GM10248 (cell line): ENCODE results near the gene GDE1.

Experiments used
- CTCF ChIA-PET: fragments of 300-600 bp; sonication (Branson Sonifier 250); formaldehyde crosslinking; extraction: SDS; loops from one replicate; lab custom pipeline; 2021; ENCODE audit warnings: antibody characterized with exemption; lab: Yijun Ruan, JAX
- POLR2A ChIA-PET: fragments of 350-650 bp; sonication (Branson Sonifier 250); formaldehyde crosslinking; extraction: SDS; loops from one replicate; lab custom pipeline; 2020; ENCODE audit warnings: antibody characterized with exemption; lab: Yijun Ruan, JAX
- DNase-seq: peaks from one replicate; pipeline ENCODE4 v3.0.0; 2012; ENCODE audit errors: extremely low spot score
- TF ChIP-seq, protein P1 (sequence below): IDR thresholded peaks from 2 replicates; pipeline ENCODE4 v1.5.1; 2012; ENCODE audit warnings: mild to moderate bottlenecking, low read depth; ENCODE audit errors: extremely low read depth, missing control alignments, control extremely low read depth

The GDE1 gene

DNA sequence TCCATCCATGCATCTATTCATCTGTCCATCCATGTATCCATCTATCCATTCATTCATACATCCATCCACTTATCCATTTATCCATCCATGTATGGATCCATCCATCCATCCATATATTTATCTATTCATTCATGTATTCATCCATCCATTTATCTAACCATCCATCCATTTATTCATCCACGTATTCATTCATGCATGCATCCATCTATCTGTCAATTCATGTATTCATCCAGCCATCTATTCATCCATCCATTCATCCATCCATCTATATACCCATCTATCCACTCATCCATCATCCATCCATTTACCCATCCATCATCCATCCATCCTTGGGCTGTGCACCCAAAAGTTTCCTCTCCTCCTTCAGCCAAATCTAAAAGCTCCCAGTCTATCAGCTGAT, 43.4 kb downstream of the GDE1 start:
- no peak for DNase-seq
- TF ChIP-seq, protein P1, sequence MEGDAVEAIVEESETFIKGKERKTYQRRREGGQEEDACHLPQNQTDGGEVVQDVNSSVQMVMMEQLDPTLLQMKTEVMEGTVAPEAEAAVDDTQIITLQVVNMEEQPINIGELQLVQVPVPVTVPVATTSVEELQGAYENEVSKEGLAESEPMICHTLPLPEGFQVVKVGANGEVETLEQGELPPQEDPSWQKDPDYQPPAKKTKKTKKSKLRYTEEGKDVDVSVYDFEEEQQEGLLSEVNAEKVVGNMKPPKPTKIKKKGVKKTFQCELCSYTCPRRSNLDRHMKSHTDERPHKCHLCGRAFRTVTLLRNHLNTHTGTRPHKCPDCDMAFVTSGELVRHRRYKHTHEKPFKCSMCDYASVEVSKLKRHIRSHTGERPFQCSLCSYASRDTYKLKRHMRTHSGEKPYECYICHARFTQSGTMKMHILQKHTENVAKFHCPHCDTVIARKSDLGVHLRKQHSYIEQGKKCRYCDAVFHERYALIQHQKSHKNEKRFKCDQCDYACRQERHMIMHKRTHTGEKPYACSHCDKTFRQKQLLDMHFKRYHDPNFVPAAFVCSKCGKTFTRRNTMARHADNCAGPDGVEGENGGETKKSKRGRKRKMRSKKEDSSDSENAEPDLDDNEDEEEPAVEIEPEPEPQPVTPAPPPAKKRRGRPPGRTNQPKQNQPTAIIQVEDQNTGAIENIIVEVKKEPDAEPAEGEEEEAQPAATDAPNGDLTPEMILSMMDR: no peak
- POLR2A ChIA-PET: no interaction called here
- CTCF ChIA-PET: interaction anchor here (1.2 to 2.9 kb wide), 2 partner anchors 24 to 89 kb away, joined by 3 to 11 read pairs; no protein-coding TSS in a partner anchor

- TF ChIP-seq, protein P1: no peak
- POLR2A ChIA-PET: no interaction called here
- CTCF ChIA-PET: no interaction called here
- DNase-seq: no peak
These were observed 47.3 kb downstream of the GDE1 start for GRCh38 chr16:19474617-19475016.

DNA sequence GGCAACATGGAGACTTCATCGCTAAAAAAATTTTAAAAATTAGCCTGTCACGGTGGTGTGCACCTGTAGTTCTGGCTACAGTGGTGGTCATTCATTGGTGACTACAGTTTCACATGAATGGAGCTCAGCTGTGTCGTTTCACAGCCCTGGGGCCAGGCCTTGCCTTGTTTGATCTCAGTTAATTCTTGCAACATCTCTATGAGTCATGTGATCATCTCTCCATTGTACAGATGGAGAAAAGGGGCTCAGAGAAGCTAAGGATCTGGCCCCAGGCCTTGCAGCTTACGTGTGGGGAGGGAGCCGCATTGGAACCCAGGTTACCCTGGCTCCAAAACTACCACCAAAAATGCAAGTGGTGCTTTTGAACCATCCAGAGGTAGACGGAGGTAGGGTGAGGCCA, 49.4 kb downstream of the GDE1 start:
- POLR2A ChIA-PET: no interaction called here
- CTCF ChIA-PET: interaction anchor here (2.0 kb wide), 1 partner anchor 30 kb away, joined by 4 read pairs; no protein-coding TSS in a partner anchor
- DNase-seq: no peak
- TF ChIP-seq, protein P1: no peak

DNA sequence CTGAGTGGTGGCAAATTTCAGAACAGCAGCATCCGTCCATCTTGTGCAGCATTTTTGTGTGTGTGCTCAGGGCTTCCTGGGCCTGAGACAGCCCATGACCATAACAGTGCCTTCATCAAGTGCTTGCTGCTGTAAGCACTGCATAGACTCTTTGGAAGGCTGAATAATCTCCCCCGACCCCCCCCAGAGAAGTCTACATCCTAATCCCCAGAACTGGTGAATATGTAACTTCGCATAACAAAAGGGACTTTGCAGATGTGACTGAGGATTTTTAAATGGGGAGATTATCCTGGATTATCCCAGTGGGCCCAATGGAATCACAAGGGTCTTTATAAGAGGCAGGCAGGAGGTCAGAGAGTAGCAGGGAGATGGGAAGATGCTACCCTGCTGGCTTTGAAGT, 53.6 kb downstream of the GDE1 start:
- POLR2A ChIA-PET: no interaction called here
- no peak for DNase-seq

DNA sequence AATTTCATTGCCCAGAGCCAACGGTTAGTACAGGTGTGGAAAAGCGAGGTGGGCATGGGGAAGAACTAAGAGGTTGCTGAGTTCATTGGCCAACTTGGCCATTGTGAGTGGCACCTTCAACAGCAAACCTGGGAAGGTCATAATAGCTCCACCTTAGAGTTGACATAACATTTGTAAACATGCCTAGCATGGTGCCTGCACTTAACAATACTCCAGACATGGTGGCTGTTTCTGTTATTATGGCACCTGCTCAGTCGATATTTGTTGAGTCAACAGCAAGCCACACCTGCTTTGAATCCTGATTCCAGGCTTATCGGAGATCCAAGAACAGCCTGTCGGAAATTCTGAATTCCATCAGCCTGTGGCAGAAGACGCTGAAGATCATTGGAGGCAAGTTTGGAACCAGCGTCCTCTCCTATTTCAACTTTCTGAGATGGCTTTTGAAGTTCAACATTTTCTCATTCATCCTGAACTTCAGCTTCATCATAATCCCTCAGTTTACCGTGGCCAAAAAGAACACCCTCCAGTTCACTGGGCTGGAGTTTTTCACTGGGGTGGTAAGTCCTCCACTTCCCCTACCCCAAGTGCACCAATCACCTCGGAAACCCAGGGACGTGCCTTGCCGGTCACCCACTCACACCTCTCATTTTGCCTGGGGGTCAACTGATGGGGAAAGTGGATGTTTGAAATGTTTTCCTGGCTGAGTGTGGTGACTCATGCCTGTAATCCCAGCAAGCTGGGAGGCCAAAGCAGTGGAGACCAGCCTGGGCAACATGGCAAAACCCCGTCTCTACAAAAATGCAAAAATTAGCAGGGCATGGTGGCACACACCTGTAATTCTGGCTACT, 58.2 kb downstream of the GDE1 start:
- TF ChIP-seq, protein P1: no peak
- ChIA-PET CTCF (no interaction called here), POLR2A (no interaction called here)
- no peak for DNase-seq

More for the DNA sequence above, 53.6 kb downstream of the GDE1 start:
- TF ChIP-seq, protein P1: no peak
- CTCF ChIA-PET: interaction anchor here (0.8 kb wide), 1 partner anchor 20 kb away, joined by 3 read pairs; no protein-coding TSS in a partner anchor

- ChIA-PET POLR2A (interaction anchor here (0.7 kb wide), 1 partner anchor 17 kb away, joined by 4 read pairs; no protein-coding TSS in a partner anchor), CTCF (no interaction called here)
- DNase-seq: no peak
- TF ChIP-seq, protein P1: no peak
These were observed 61.5 kb downstream of the GDE1 start for GRCh38 chr16:19460397-19460796.
